HG02759 (cell line): ENCODE results near the gene GDNF.

Experiments used
- ATAC-seq: cut with Tn5 transposase; IDR thresholded peaks from one replicate; pipeline ENCODE4 v1.9.1; 2021; ENCODE audit warnings: mild to moderate bottlenecking, moderate library complexity; ENCODE audit not compliant: unreplicated experiment

Gene GDNF

GRCh38 chr5:37849641-37850040 lies 9.8 kb upstream of the GDNF start:
- ATAC-seq: no peak

- peak; percentile 86 for ATAC-seq
These were observed 8.2 kb upstream of the GDNF start for GRCh38 chr5:37847978-37848425.

GRCh38 chr5:37846786-37847310 lies 7.0 kb upstream of the GDNF start:
- ATAC-seq: no peak

- ATAC-seq: no peak
These were observed 4.2 kb upstream of the GDNF start for GRCh38 chr5:37844009-37844408.

GRCh38 chr5:37842048-37842447 lies 2.2 kb upstream of the GDNF start:
- no peak for ATAC-seq

GRCh38 chr5:37841203-37841602 lies 1.4 kb upstream of the GDNF start:
- no peak for ATAC-seq

- no peak for ATAC-seq
These were observed 503 bp upstream of the GDNF start for GRCh38 chr5:37840053-37841034.

- ATAC-seq: no peak
These were observed 904 bp downstream of the GDNF start for GRCh38 chr5:37838933-37839341.

- ATAC-seq: no peak
These were observed 1.5 kb downstream of the GDNF start for GRCh38 chr5:37838152-37838932.

GRCh38 chr5:37837414-37838032 lies 2.3 kb downstream of the GDNF start:
- ATAC-seq: peak; percentile 80

- peak; percentile 24 for ATAC-seq
These were observed 3.0 kb downstream of the GDNF start for GRCh38 chr5:37836592-37837413.

- ATAC-seq: no peak
These were observed 3.6 kb downstream of the GDNF start for GRCh38 chr5:37836235-37836591.

- ATAC-seq: no peak
These were observed 4.4 kb downstream of the GDNF start for GRCh38 chr5:37835380-37835973.

GRCh38 chr5:37834542-37835379 lies 5.1 kb downstream of the GDNF start:
- ATAC-seq: no peak

- ATAC-seq: no peak
These were observed 5.9 kb downstream of the GDNF start for GRCh38 chr5:37833990-37834389.

- ATAC-seq: no peak
These were observed 7.9 kb downstream of the GDNF start for GRCh38 chr5:37831821-37832534.

GRCh38 chr5:37830348-37830747 lies 9.5 kb downstream of the GDNF start:
- no peak for ATAC-seq

- ATAC-seq: no peak
These were observed 14.4 kb downstream of the GDNF start for GRCh38 chr5:37825334-37825915.
